Uterine smooth muscle cell (primary cell): ENCODE measurements around the gene STAMBPL1. TPM values are rescaled to one million over a fixed set of nuclear protein-coding genes. Genes with fewer than 3 reads are reported as not detected.

Source experiments
- total RNA-seq: library from RNA; depleted of rRNA; stranded (reverse); fragments of >200 nt; gene quantifications from 2 replicates; pipeline ENCODE4 v1.2.3, GENCODE V29; 2014

Gene STAMBPL1
- total RNA-seq, result 34.0 and 53.5 TPM in 2 replicates

DNA sequence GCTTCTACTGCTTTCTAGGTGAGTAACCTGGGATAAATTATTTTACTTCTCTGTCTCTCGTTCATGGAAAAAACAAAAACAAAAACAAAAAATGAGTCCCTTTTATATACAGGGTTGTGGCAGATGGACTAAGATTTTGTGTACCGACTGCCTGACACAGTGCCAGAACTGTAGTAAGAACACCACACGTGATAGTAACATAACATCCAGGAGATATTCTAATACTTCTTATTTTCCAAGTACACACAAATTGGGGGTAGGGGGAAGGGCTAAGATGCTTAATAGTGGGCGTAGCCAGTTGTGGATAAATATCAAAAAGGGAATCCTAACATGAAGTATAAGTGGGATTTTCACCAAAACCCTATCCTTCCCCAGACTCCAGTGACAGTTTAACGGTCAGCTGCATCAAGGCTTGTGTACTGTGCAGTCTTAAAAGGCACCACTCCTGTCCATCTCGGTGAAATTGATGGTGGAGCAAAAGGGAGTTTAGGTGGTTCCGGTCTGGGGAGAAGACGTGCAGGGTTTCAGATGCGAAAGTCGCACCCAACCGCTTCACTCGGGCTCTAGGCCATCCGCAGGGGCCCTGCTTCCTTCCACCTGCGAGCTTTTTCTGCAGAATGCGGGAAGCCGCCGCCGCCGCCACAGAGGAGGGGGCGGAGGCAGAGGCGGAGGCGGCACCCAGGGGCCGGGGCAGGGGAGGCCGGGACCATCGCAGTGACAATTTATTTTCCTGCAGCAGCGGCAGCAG, at the start of gene STAMBPL1:
Gene STAMBPL1 (plus strand): TSS at position 712 of the 748 bp plus-strand sequence. CDS start 21,464 bp downstream, outside the sequence.

GRCh38 chr10:88851706-88852105, 28.3 kb upstream of the STAMBPL1 start, which contains the start of gene ANKRD22:
Gene ANKRD22 (minus strand): TSS chr10:88851844. CDS start chr10:88851607, 237 bp downstream.

DNA sequence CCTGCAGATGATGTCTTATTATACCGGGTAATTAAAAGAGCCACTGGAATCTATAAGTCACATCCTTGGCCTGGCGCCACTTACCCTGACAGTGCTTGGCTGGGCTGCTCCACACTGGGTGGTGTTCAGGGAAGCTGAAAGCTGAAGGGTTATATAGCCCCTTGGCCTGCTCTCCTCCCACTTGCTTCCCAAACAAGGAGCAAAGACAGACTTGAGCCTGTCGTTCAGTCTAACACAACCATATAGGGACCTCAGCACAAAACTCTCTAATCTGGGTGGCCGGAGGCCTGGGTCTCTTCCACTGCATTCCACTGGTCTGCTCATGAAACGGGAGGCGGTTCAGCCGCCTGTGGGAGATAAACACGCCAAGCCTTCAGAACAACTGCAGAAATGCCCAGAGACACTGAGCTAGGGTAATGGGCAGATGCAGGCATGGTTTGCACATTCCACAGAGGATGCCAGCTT, 72.6 kb downstream of the STAMBPL1 start, which contains the start of gene ACTA2:
Gene ACTA2 (minus strand): TSS at position 127 of the 465 bp plus-strand sequence. CDS start 3,843 bp downstream, outside the sequence.

Other genes starting within 250 kb of the STAMBPL1 start
- gene LIPF, start 215.8 kb upstream of the STAMBPL1 start, total RNA-seq, result not detected in 2 replicates
- not detected in 2 replicates for gene LIPK, start 174.0 kb upstream of the STAMBPL1 start, total RNA-seq
- not detected in 2 replicates for gene LIPN, start 120.2 kb upstream of the STAMBPL1 start, total RNA-seq
- gene LIPM, start 77.5 kb upstream of the STAMBPL1 start, total RNA-seq, result not detected in 2 replicates
- gene ANKRD22, start 28.4 kb upstream of the STAMBPL1 start, total RNA-seq, result 0.12 TPM in 1 of 2 replicates, not detected in the other
- gene ACTA2, start 72.5 kb downstream of the STAMBPL1 start, total RNA-seq, result 87.2 and 450 TPM in 2 replicates
- 59.2 and 80.0 TPM in 2 replicates for gene FAS, start 110.6 kb downstream of the STAMBPL1 start, total RNA-seq